HEK293 (cell line): Measurements from ENCODE around the gene FLRT1.

Experiments
- IKZF3 ChIP-seq: fragments of 450-650 bp; IDR thresholded peaks from 2 replicates; pipeline ENCODE4 v1.5.0; 2018; ENCODE audit warnings: missing biosample characterization, mild to moderate bottlenecking, missing genetic modification characterization, moderate library complexity
- KLF8 ChIP-seq: fragments of 450-650 bp; formaldehyde crosslinking; IDR thresholded peaks from 2 replicates; pipeline ENCODE4 v1.5.1; 2016; ENCODE audit warnings: missing biosample characterization, missing genetic modification characterization
- TRIM28 ChIP-seq: IDR thresholded peaks from 2 replicates; pipeline ENCODE4 v1.6.1; 2011; ENCODE audit warnings: low read length, control low read depth, borderline replicate concordance
- YY1 ChIP-seq: fragments of 450-650 bp; formaldehyde crosslinking; IDR thresholded peaks from 2 replicates; pipeline ENCODE4 v1.5.1; 2018; ENCODE audit warnings: missing biosample characterization, missing genetic modification characterization
- ZBTB7A ChIP-seq: fragments of 450-650 bp; formaldehyde crosslinking; IDR thresholded peaks from 2 replicates; pipeline ENCODE4 v1.5.1; 2016; ENCODE audit warnings: low read depth, missing biosample characterization, missing genetic modification characterization
- ZNF138 ChIP-seq: fragments of 450-650 bp; formaldehyde crosslinking; IDR thresholded peaks from 2 replicates; pipeline ENCODE4 v1.5.1; 2016; ENCODE audit warnings: missing biosample characterization, missing genetic modification characterization, borderline replicate concordance
- ZNF211 ChIP-seq: fragments of 450-650 bp; formaldehyde crosslinking; IDR thresholded peaks from 2 replicates; pipeline ENCODE4 v1.5.1; 2016; ENCODE audit warnings: low read depth, missing biosample characterization, missing genetic modification characterization
- ZNF24 ChIP-seq: fragments of 450-650 bp; formaldehyde crosslinking; IDR thresholded peaks from 2 replicates; pipeline ENCODE4 v1.5.1; 2016; ENCODE audit warnings: missing biosample characterization, missing genetic modification characterization
- ZNF292 ChIP-seq: fragments of 450-650 bp; formaldehyde crosslinking; IDR thresholded peaks from 2 replicates; pipeline ENCODE4 v1.5.1; 2016; ENCODE audit warnings: low read depth, missing biosample characterization, missing genetic modification characterization, borderline replicate concordance
- ZNF341 ChIP-seq: fragments of 450-650 bp; formaldehyde crosslinking; IDR thresholded peaks from 2 replicates; pipeline ENCODE4; 2016; ENCODE audit warnings: low read depth, missing biosample characterization, missing genetic modification characterization
- ZNF529 ChIP-seq: fragments of 450-650 bp; formaldehyde crosslinking; IDR thresholded peaks from 2 replicates; pipeline ENCODE4 v1.5.1; 2017; ENCODE audit warnings: missing genetic modification characterization, missing biosample characterization; ENCODE audit not compliant: insufficient replicate concordance
- ZNF571 ChIP-seq: fragments of 450-650 bp; formaldehyde crosslinking; IDR thresholded peaks from 2 replicates; pipeline ENCODE4 v1.5.0; 2017; ENCODE audit warnings: missing biosample characterization, missing genetic modification characterization
- ZNF747 ChIP-seq: fragments of 450-650 bp; formaldehyde crosslinking; IDR thresholded peaks from 2 replicates; pipeline ENCODE4 v1.5.1; 2016; ENCODE audit warnings: missing biosample characterization, missing genetic modification characterization
- TF ChIP-seq, protein P1 (sequence below): fragments of 450-650 bp; formaldehyde crosslinking; conservative IDR thresholded peaks from 2 replicates; pipeline ENCODE4 v1.5.1; 2016; ENCODE audit warnings: low read depth, missing biosample characterization, missing genetic modification characterization
- TF ChIP-seq, protein P2 (sequence below): fragments of 450-650 bp; formaldehyde crosslinking; IDR thresholded peaks from 2 replicates; pipeline ENCODE4 v1.5.1; 2016; ENCODE audit warnings: missing biosample characterization, missing genetic modification characterization
- TF ChIP-seq, protein P3 (sequence below): fragments of 450-650 bp; formaldehyde crosslinking; IDR thresholded peaks from 2 replicates; pipeline ENCODE4 v1.5.1; 2016; ENCODE audit warnings: missing biosample characterization, missing genetic modification characterization
- TF ChIP-seq, protein P4 (sequence below): fragments of 450-650 bp; formaldehyde crosslinking; IDR thresholded peaks from 2 replicates; pipeline ENCODE4 v1.5.1; 2016; ENCODE audit warnings: missing biosample characterization, missing genetic modification characterization, borderline replicate concordance
- TF ChIP-seq, protein P5 (sequence below): fragments of 450-650 bp; formaldehyde crosslinking; IDR thresholded peaks from 2 replicates; pipeline ENCODE4 v1.5.1; 2016; ENCODE audit warnings: missing biosample characterization, missing genetic modification characterization
- TF ChIP-seq, protein P6 (sequence below): fragments of 450-650 bp; formaldehyde crosslinking; IDR thresholded peaks from 2 replicates; pipeline ENCODE4 v1.5.1; 2017; ENCODE audit warnings: missing biosample characterization, missing genetic modification characterization

FLRT1 gene

DNA sequence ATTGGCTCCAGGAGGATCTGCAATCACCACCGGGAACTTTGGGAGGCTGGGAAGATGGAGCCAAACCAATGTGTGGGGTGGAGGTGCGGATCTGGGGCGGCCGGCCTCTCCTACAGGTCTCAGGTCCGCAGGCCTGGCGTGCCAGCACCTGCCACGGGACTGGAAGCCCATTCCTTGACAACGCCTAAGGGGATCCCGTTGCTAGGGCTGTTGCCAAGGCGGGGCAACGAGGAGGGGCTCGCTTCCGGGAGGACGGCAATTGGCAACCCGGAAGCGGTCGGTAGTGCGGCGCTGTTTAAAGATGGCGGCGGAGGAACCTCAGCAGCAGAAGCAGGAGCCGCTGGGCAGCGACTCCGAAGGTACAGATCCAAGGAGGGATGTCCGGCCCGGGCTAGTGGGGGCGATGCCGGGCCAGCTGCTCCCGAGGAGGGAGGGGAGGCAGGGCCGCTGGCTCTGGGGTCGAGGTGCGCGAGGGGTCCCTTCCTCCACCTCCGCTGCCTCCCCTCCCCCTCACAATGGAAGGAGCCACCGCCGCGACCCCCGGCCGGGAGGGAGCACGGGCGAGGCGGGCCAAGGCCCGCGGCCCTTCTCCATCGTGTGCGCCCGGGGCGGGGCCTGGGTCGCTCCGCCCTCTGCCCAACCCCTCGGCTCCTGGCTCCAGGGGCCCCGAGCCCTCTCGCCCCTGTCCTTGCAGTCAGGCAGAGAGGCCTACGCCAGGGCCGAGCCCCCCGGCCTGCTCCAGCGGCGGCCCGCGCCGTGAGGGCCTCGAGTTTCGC, 49.4 kb upstream of the FLRT1 start, which contains the start of gene OTUB1 (continued):
- TF ChIP-seq IKZF3 (tag by site-specific recombination) (peak; percentile 94), ZBTB7A (peak; percentile 75; the same call in 1 of the 2 replicates), ZNF211 (tag by site-specific recombination) (no peak), ZNF571 (tag by site-specific recombination) (no peak), ZNF24 (tag by site-specific recombination) (0 out of 2 replicates have a peak, but pooled peaks have one; percentile 53), ZNF292 (no peak), ZNF138 (tag by site-specific recombination) (no peak), ZNF529 (tag by site-specific recombination) (no peak), ZNF747 (tag by site-specific recombination) (no peak), TRIM28 (no peak; the same call in 1 of the 2 replicates), KLF8 (peak; percentile 90), ZNF341 (peak; percentile 50), YY1 (tag by site-specific recombination) (peak; percentile 90)
- TF ChIP-seq, protein P1, sequence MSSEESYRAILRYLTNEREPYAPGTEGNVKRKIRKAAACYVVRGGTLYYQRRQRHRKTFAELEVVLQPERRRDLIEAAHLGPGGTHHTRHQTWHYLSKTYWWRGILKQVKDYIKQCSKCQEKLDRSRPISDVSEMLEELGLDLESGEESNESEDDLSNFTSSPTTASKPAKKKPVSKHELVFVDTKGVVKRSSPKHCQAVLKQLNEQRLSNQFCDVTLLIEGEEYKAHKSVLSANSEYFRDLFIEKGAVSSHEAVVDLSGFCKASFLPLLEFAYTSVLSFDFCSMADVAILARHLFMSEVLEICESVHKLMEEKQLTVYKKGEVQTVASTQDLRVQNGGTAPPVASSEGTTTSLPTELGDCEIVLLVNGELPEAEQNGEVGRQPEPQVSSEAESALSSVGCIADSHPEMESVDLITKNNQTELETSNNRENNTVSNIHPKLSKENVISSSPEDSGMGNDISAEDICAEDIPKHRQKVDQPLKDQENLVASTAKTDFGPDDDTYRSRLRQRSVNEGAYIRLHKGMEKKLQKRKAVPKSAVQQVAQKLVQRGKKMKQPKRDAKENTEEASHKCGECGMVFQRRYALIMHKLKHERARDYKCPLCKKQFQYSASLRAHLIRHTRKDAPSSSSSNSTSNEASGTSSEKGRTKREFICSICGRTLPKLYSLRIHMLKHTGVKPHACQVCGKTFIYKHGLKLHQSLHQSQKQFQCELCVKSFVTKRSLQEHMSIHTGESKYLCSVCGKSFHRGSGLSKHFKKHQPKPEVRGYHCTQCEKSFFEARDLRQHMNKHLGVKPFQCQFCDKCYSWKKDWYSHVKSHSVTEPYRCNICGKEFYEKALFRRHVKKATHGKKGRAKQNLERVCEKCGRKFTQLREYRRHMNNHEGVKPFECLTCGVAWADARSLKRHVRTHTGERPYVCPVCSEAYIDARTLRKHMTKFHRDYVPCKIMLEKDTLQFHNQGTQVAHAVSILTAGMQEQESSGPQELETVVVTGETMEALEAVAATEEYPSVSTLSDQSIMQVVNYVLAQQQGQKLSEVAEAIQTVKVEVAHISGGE (tag by site-specific recombination) = peak; percentile 88
- TF ChIP-seq, protein P2, sequence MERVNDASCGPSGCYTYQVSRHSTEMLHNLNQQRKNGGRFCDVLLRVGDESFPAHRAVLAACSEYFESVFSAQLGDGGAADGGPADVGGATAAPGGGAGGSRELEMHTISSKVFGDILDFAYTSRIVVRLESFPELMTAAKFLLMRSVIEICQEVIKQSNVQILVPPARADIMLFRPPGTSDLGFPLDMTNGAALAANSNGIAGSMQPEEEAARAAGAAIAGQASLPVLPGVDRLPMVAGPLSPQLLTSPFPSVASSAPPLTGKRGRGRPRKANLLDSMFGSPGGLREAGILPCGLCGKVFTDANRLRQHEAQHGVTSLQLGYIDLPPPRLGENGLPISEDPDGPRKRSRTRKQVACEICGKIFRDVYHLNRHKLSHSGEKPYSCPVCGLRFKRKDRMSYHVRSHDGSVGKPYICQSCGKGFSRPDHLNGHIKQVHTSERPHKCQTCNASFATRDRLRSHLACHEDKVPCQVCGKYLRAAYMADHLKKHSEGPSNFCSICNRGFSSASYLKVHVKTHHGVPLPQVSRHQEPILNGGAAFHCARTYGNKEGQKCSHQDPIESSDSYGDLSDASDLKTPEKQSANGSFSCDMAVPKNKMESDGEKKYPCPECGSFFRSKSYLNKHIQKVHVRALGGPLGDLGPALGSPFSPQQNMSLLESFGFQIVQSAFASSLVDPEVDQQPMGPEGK (tag by site-specific recombination) = peak; percentile 60
- TF ChIP-seq, protein P3, sequence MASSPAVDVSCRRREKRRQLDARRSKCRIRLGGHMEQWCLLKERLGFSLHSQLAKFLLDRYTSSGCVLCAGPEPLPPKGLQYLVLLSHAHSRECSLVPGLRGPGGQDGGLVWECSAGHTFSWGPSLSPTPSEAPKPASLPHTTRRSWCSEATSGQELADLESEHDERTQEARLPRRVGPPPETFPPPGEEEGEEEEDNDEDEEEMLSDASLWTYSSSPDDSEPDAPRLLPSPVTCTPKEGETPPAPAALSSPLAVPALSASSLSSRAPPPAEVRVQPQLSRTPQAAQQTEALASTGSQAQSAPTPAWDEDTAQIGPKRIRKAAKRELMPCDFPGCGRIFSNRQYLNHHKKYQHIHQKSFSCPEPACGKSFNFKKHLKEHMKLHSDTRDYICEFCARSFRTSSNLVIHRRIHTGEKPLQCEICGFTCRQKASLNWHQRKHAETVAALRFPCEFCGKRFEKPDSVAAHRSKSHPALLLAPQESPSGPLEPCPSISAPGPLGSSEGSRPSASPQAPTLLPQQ (tag by site-specific recombination) = peak; percentile 70
- TF ChIP-seq, protein P4, sequence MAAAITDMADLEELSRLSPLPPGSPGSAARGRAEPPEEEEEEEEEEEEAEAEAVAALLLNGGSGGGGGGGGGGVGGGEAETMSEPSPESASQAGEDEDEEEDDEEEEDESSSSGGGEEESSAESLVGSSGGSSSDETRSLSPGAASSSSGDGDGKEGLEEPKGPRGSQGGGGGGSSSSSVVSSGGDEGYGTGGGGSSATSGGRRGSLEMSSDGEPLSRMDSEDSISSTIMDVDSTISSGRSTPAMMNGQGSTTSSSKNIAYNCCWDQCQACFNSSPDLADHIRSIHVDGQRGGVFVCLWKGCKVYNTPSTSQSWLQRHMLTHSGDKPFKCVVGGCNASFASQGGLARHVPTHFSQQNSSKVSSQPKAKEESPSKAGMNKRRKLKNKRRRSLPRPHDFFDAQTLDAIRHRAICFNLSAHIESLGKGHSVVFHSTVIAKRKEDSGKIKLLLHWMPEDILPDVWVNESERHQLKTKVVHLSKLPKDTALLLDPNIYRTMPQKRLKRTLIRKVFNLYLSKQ (tag by site-specific recombination) = no peak
- TF ChIP-seq, protein P5, sequence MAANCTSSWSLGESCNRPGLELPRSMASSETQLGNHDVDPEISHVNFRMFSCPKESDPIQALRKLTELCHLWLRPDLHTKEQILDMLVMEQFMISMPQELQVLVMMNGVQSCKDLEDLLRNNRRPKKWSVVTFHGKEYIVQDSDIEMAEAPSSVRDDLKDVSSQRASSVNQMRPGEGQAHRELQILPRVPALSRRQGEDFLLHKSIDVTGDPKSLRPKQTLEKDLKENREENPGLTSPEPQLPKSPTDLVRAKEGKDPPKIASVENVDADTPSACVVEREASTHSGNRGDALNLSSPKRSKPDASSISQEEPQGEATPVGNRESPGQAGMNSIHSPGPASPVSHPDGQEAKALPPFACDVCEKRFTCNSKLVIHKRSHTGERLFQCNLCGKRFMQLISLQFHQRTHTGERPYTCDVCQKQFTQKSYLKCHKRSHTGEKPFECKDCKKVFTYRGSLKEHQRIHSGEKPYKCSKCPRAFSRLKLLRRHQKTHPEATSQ (tag by site-specific recombination) = 0 out of 2 replicates have a peak, but pooled peaks have one; percentile 51
- TF ChIP-seq, protein P6, sequence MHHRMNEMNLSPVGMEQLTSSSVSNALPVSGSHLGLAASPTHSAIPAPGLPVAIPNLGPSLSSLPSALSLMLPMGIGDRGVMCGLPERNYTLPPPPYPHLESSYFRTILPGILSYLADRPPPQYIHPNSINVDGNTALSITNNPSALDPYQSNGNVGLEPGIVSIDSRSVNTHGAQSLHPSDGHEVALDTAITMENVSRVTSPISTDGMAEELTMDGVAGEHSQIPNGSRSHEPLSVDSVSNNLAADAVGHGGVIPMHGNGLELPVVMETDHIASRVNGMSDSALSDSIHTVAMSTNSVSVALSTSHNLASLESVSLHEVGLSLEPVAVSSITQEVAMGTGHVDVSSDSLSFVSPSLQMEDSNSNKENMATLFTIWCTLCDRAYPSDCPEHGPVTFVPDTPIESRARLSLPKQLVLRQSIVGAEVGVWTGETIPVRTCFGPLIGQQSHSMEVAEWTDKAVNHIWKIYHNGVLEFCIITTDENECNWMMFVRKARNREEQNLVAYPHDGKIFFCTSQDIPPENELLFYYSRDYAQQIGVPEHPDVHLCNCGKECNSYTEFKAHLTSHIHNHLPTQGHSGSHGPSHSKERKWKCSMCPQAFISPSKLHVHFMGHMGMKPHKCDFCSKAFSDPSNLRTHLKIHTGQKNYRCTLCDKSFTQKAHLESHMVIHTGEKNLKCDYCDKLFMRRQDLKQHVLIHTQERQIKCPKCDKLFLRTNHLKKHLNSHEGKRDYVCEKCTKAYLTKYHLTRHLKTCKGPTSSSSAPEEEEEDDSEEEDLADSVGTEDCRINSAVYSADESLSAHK (tag by site-specific recombination) = peak; percentile 23; the same call in 1 of the 2 replicates
- TF ChIP-seq, all 188 proteins: peak for 54
